Stimulated activated CD4-positive, alpha-beta T cell treated with anti-CD3 and anti-CD28 coated beads, Interleukin-2, amount 100 ng/mL, for 4 hours (primary cell): ENCODE data around the gene SLC24A3.

ENCODE experiments used
- DNase-seq: peaks from one replicate; pipeline ENCODE4 v3.0.0-alpha.2; 2020; ENCODE audit warnings: low read depth

SLC24A3 gene

DNA sequence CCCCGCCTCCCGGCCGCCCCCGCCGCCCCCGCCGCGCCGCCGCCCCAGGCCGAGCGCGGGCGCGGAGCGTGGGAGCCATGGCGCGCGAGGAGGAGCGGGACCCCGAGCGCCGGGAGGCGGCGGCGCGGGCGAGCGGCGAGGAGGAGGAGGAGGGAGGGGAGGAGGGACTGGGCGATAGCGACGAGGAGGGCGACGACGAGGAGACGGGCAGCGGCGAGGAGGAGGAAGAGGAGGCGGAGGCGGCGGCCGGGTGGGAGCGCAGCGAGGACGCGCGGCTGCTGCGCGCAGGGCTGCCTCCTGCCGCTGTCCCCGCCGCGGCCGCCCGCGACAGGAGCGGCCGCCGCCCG lies at the start of gene SLC24A3:
Gene SLC24A3, plus strand, starts transcription at position 174 of the 347 bp plus-strand sequence.
- DNase-seq: no peak

DNA sequence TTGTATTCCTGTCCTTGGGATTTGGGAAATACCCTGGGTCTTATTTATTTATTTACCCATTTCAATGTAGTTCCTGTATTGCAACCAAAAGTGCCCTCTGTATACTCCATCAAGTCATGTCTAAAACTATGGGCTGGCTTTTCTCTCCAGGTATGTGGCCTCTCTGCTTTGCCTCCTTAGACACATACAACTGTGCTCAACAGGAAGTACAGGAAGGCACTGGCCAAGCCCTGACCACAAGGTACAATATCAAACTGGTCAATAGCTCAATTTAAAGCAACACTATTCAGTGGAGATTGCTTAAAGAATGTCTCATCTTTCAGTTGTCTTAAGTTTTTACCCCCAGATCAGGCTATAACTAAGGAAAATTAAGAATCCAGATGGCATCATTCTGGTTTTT lies 42.3 kb upstream of the SLC24A3 start:
- DNase-seq: no peak

DNA sequence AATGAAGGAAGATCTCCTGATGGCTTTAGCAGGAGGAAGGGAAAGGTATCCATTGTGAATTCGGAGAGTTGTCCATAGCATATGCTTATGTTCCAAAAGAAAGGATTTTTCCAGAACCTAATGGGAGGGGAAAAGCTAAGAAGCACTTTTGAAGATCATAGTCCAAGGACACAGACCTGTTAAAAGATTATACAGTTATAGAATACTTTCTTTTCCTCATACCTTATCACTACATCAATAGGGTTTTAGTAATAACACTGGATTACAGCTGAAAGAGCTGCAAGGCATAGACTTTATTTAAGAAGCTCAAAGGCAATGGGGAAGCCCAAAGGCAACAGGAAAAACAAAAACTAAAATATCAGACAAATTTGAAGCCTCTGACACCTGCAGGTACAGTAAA lies 39.8 kb upstream of the SLC24A3 start:
- DNase-seq: no peak

DNA sequence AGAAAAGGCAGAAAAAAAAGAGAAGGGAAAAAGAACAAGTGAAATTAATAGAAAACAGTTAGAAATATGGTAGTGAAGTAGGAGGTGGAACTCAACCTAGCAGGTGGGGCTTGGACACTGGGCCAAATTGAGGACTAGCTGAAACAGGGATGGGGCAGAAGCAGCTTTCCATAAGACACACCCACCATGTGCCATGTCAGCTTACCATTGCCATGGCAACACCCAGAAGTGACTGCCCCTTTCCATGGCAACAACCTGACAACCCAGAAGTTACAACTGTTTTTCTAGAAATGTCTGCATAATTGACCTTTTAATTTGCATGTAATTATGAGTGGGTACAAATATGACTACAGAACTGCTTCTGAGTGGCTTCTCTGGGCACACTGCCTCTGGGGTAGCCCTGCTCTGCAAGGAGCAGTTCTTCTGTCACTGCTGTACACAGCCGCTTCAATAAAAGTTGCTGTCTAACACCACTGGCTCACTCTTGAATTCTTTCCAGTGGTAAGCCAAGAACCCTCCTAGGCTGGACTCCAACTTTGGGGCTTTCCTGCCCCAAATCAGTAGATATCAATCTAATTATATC lies 35.9 kb upstream of the SLC24A3 start:
- DNase-seq: no peak

DNA sequence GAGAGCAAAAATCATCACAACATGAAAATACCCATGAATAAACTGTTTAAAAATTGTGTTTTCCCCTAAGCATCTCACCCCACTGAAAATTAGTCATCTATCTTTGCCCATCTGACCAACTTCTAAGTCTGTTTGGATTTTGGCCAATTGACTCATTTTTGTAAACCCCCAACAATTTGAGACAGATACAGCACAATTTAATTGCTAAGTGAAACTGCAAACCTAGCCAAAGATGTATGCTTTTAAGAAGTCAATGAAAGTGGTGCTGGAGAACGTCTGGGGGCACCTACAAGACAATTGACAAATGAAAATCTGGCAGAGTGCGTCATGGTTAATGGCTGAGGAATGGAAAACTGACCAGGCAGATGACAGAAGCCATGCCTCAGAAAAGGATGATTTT lies 30.9 kb upstream of the SLC24A3 start:
- no peak for DNase-seq

DNA sequence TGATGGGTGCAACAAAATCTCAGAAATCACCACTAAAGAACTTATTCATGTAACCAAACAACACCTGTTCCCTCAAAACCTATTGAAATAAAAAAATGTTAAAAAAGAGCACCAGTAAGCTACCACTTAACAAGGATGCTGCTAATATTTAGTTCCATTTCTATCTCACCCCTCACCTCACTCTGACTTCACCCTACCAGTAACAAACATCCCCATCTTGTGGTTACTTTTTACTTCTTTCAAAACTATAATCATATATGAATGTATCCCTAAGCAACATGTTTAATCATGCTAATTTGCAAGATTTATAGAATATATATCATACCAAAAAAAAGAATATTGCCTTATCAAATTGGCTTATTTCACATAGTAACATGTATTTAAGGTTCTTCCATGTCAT lies 27.4 kb upstream of the SLC24A3 start:
- no peak for DNase-seq

DNA sequence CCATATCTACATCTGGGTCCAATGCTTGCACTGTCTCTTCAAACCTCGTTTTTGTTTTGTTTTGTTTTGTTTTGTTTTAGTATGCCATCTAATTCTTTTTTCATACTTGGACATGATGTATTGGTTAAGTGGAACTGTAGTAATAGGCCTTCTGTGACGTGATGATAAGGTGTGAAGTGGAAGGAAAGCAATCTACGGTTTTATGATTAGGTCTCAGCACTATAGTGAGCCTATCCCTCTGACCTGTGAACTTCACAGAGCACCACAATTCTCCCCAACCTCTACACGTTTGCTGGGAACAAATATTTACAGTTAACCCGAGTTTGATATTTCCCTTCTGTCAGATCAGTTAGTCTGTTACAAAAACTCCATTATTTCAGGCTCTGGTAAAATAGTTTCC lies 19.1 kb upstream of the SLC24A3 start:
- no peak for DNase-seq

DNA sequence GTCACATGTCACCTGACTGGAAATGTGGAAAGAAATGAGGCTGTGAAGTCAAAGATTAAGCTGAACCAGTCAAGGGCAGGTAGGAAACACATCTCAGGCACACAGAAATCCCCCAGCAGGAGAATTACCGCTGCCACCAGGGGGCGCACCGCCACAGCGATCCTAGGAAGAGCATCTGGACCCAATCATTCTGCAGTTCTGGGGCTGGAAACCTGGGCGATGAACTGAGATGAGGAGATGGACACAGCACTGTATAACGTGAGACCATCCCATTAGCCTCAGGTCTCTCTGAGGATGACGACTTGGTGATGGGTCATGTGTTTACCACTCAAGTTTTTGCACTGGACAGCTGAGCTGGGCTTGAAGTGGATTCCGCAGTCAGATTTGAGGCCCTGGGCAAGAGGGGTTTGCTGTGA lies 6.5 kb upstream of the SLC24A3 start:
- DNase-seq: peak; percentile 16

DNA sequence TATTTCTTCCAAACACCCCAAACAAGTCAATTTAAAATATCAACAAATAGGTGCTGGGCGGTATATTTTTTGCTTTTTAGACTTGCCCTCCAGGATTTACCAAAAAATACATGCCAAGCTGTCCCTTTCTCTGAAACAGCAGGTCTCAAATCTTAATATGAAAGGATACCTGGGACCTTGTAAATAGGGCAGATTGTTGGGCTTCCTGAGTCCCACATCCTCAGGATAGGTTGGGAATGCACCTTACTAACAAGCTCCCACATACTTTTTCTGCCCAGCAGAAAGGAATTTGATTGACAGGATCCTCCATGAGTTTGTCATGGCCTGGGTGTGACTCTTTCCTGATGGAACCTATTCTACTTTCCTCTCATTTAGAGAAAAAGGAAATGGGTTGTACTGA lies 4.9 kb upstream of the SLC24A3 start:
- DNase-seq: no peak

DNA sequence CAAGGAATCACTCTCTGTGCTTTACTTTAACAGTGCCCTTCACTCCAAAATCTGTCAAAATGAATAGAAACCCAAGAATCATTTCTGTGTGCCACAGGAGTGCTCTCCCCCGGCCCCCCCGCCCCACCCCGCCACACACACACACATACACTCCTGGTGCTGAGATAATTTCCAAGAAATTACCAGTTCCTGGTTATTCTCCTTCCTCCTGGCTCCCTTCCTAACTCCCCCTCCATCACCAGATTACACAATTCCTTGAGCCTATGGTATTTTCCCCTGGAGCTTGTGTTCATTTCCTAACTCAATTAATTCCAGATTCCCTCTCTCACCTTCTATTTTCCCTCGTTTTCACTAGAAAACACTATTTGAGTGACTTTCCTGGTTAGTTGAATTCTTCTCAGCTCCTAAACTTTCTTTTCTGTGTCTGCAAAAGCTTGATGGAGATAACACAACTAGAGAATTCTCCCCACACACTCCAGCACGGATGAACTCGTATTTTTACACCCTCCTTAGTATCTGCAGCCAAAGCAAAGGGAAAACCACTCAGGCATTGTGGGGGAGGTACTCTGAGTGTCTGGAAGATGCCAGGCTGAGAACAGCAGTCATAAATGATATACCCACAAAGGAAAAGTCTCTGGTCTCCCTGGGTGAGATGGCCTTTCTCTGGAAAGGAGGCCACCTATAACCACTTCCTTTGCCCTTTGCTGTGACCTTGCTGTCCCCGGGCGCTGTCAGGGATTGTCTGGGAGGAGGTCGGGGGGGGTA lies 1.9 kb upstream of the SLC24A3 start:
- no peak for DNase-seq

DNA sequence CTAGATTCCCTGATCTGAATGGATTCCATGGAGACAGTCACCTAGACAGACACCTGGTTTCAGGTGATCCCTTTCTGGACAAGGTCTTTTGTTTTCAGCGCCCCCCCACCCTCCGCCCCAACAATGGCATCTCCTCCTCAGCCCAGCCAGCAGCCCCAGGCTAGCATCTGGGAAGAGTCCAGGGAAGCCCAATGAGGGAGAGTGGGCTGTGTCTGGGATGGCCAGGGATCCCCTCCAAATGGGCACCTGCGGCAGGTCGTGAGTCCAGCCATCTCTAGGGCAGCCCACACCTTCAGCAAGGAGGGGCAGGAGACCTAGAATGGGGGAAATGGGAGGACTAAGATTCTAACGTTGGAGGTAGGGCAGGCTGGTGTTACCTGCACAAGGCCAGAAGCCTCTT lies 1.2 kb upstream of the SLC24A3 start:
- no peak for DNase-seq

DNA sequence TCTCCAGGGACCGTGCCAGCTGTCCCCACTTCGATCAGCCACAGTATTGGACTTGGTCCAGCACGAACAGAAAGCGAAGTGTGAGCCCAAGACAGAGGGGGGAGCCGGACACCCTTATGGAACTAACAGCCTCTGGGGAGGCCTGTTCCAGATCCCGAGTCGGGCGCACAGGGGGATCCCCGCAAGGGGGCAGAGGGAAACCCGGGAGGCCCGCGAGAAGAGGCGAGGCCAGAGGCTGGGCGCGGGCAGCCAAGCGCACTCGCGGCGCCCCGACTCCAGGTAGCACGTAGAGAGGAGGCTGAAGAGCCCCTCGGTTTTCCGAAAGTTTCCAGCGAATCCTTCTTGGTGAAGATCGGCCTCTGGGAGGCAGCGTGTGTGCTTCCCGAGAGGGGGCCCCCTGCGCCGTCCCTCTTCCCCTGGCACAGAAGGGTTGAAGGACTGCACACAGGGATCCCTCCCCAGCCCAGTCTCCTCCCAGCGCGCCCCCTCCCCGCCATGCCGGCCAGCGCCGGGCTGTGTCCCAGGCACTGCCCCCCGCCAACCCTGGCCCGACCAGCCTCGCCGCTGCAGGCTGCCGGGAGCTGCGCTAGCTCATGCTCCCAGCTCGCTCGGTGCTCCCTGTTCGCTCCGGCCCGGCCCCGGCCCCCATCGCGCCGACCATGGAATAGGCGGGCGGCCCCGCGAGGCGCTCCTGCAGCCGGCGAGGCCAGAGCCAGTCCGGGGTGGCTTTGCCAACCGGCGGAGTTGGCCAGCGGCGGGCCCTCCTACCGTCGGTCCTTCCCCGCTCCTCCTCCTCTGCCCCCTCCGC lies 577 bp upstream of the SLC24A3 start:
- DNase-seq: no peak

DNA sequence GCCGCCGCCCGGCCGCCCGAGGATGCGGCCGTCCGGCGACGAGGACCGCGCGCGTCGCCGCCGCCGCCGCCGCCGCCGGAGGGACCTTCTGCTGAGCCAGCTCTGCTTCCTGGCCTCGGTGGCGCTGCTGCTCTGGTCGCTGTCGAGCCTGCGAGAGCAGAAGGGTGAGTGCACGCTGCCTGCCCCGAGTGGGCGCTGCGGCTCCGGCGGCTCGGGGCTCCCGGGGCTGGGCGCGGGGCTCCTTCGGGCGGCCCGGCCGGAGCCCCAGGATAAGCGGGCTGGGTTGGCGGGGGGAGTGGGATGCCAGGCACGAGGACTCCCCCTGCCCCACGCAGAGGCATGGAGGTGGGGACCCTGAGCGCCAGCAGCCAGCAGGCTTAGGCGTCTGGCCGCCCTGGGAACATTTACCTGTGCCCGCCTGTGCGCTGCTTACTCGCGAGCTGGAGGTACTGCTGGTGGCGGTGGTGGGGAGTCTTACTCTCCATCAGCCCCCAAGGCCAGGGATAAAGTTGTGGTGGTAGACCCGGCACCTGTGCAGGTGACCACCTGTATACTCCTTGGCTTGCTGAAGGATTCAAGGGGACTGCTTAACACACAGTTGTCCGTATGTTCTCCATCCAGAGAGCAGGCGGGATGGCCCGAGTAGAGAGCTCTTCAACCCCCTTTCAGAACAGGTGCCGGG lies 520 bp downstream of the SLC24A3 start:
- DNase-seq: no peak

DNA sequence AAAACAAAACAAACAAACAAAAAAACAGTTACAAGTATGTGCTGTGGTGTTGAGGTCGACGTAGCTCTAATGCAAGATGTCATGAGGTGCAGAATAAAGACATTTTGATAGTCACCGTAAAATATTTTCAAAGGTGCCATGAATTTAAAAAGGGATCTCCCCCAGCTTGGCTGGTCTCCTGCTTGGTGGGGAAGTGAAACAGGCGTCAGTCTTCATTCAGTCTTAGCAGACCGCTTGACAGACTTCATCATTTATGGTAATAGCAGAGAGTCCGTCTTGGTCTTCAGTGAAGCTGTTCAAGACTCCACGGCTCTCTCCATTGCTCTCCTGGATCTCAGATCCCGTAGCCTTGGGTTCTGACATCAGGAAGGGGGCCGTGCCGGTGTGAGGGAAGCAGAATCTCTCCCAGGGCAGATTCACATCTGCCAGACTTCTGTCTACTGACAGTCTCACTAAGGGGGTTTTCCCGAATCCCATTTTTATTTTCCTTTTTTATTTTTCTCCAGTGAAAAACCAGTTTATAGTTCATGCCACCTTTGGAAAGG lies 1.6 kb downstream of the SLC24A3 start:
- DNase-seq: no peak

DNA sequence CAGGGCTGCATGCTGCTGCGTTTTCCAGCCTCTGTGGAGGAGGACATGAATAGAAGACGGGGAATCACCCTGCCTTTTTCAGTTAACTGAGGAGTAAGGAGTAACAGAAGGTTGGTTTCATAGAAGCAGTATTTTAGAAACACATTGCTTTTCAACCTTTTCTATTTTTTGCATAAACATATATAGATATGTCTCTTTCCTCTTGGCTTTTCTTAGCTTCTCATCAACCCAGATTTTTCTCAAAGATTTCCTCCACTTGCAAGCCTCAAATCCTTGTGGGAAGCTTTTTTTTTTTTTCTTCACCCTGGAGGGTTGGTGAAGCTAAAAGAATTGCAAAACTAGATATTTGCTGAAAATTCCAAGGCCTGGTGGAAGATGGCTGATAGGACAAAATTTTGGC lies 6.0 kb downstream of the SLC24A3 start:
- DNase-seq: no peak

DNA sequence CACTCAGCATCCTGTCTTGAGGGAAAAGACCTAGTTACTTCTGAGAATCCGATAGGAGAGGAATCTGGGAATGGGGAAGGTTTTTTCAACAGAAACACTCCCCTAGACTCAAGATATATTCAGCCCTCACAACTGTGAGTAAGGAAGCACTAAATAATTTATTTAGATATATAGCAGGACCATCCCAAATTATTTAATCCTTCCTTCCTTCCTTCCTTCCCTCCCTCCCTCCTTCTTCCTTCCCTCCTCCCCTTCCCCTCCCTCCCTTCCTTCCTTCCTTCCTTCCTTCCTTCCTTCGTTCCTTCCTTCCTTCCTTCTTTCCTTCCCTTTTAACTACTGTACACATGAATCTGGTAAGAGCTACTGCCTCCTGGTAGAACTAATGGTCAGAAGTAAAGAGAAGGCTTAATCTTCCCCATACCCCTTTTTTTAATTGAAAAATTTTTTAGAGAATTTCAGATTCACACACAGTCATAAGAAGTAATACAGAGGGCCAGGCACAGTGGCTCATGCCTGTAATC lies 10.1 kb downstream of the SLC24A3 start:
- no peak for DNase-seq

DNA sequence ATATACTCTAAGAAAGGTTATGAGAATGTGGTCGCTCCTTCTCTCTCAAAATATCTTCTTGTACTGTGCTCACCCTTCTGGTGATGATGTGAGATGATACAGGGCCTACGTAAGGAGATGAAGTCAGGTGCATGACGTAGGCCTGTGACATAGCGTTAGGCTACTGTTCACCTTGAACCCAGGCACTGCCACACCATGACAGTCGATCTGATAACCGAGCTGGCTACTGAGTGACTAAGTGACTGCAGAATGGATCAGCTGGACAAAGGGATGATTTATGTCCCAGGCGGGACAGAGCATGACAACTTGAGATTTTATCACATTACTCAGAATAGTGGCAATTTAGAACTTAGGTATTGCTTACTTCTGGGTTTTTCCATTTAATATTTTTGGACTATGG lies 11.2 kb downstream of the SLC24A3 start:
- no peak for DNase-seq

DNA sequence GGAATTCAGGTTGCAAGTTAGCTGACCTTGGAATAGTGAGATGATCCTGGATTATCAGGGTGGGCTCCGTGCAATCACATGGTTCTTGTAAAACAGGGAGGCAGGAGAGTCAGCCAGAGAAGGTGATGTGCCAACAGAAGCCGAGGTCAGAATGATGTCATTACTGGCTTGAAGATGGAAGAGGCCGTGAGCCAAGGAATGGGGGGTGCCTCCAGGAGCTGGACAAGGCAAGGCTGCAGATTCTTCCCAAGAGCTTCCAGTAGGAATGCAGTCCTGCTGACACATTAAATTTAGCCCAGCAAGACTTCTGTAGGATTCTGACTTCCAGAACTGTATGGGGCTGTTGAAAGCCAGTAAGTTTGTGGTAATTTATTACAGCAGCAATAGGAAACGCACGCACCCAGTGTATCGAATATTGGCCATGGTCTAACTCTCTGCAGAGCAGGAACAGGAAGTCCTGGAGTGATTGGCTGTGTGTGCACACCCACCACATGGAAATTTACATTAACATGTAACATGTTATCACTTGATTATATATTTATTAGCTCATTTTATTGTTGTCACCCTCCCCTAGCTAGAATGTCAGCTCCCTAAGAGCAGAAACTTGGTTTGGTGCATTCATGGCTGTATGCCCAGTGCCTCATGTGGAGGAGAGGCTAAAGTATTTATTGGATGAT lies 19.1 kb downstream of the SLC24A3 start:
- DNase-seq: no peak

DNA sequence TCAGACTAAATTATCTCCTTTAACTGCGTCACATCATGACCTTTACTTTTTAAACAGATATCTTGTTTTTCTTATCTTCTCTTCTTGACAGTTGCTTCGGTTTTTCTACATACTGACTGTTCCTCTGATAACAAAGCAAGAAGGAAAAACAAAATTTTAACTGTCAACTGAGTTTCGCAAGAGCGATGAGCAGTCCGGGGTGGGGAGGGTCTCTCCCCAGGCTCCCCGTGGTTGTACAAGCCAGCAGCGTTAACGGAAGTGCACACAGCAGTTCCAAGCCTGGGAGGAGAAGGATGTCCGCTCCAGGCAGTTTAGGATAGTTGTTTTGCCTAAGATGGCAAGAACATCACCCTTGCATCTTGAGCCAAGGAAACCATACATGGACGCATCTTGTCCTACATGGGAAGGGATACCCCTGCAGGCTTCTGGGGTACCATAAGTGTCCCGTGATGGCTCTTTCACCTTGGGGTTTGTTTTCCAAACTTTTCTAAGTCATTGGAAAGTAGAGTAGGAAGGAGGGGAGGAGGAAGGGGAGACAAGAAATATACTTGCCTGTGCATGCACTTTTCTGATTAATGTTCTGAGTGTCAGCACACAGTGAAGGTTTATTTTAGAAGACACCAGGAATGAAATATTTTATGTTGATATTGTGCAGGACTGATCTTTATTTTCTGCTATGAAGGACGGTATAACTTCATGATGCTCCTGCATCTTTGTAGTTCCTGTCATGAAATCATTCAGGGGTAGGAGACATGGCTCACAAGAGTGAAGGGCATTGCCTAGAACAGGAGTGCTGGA lies 20.8 kb downstream of the SLC24A3 start:
- no peak for DNase-seq

DNA sequence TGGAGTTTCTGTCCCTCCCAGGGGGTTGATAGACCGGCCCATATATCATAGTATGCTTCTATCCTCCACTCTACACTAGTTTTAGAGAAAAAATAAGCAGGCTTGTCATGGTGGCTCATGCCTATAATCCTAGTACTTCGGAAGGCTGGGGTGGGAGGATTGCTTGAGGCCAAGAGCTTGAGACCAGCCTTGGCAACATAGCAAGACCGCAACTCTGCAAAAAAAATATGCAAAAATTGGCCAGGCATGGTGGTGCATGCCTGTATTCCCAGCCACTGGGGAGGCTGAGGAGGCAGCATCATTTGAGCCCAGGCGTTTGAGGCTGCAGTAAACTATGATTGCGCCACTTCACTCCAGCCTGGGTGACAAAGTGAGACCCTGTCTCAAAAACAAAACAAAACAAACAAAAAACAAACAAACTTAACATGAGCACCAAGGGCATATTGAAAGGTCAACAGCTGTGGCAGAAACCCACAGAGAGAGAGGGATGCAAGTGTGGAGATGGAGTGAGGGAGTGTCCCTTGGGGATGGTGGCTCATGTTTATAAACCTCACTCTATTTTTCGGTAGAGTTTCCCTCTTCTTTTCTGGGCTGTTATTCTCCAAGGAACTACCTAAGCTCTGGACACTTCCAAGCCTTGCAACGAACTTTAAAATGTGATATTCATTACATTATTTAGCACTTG lies 24.1 kb downstream of the SLC24A3 start:
- DNase-seq: no peak
